ENCODE data around the gene ZNF343.

DNA sequence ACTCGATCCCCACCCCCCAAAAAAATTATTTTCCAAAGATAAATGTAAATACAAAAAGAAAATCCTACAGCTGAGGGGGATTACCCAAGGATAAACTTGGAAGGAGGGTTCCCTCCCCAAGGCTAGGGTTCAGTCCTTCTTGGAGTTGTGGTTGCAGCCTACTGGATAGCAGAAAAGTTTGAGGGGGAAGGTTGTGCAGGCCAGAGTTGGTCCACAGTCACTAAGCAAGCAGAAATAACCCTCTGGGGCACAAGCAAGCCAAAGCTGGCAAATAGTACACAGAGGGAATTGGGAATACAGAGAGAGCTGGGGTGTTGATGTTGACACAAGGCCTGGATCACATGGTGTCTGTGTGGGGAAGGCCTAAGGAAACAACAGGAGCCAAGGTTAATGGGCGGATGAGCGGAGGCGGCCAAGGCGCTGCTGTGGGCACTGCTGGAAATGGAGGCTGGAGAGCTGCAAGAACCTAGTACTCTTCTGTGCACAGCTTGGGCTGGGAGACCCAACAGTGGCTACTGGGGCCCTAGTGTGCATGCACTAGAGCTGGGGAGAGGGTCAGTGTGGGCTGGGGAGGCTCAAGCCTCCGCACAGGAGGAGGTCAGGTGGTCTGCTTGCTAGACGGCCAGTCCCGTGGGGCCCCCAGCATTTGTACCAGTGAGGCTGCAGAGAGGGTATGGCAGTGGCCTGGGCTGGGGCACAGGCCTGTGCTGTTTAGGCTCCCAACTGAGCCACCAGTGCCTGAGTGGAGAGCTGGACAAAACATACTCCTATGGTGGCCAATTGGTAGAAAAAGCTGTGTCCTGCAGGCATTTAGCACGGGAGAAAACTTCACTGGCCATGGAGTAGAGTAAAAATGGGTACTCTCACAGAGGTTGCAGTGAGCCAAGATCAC is 32.6 kb downstream of the ZNF343 start:
- TF ChIP-seq, protein P1, sequence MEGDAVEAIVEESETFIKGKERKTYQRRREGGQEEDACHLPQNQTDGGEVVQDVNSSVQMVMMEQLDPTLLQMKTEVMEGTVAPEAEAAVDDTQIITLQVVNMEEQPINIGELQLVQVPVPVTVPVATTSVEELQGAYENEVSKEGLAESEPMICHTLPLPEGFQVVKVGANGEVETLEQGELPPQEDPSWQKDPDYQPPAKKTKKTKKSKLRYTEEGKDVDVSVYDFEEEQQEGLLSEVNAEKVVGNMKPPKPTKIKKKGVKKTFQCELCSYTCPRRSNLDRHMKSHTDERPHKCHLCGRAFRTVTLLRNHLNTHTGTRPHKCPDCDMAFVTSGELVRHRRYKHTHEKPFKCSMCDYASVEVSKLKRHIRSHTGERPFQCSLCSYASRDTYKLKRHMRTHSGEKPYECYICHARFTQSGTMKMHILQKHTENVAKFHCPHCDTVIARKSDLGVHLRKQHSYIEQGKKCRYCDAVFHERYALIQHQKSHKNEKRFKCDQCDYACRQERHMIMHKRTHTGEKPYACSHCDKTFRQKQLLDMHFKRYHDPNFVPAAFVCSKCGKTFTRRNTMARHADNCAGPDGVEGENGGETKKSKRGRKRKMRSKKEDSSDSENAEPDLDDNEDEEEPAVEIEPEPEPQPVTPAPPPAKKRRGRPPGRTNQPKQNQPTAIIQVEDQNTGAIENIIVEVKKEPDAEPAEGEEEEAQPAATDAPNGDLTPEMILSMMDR (IDR thresholded peaks at IDR 0.05 in 4 of 5, conservative IDR thresholded peaks at IDR 0.05 in 1 of 5) = no peak
- no peak for TF ChIP-seq POLR2A (IDR thresholded peaks at IDR 0.05)
